HepG2 (cell line): ENCODE results near the gene CDR2L. TPM values are rescaled to one million over a fixed set of nuclear protein-coding genes. Genes with fewer than 3 reads are reported as not detected.
A peak's percentile ranks its signal among the peaks of the same experiment; 100 is the strongest.

Experiments
- BCL3 ChIP-seq: sonication (generic); formaldehyde crosslinking; IDR thresholded peaks from 2 replicates; pipeline ENCODE4 v1.5.1; 2020; ENCODE audit warnings: mild to moderate bottlenecking, missing genetic modification reagents, moderate library complexity
- CREBL2 ChIP-seq: sonication (generic); formaldehyde crosslinking; IDR thresholded peaks from 2 replicates; pipeline ENCODE4 v1.8.1; 2023; ENCODE audit warnings: missing genetic modification reagents, mild to moderate bottlenecking, borderline replicate concordance
- GATA4 ChIP-seq: sonication (generic); IDR thresholded peaks from 2 replicates; pipeline ENCODE4 v1.6.1; 2016; ENCODE audit warnings: antibody characterized with exemption, low read depth, borderline replicate concordance
- HINFP ChIP-seq: sonication (generic); formaldehyde crosslinking; IDR thresholded peaks from 2 replicates; pipeline ENCODE4 v1.4.0; 2020; ENCODE audit warnings: low read depth, mild to moderate bottlenecking, missing genetic modification reagents
- KMT2A ChIP-seq: sonication (generic); formaldehyde crosslinking; IDR thresholded peaks from 2 replicates; pipeline ENCODE4 v1.4.0; 2020; ENCODE audit warnings: missing genetic modification reagents
- NR2F6 ChIP-seq, 2 experiments: IDR thresholded peaks; 2 replicates each; pipeline ENCODE4 v1.6.1; 2016; ENCODE audit warnings: antibody characterized with exemption in 1 of 2, mild to moderate bottlenecking in 1 of 2
- PRDM10 ChIP-seq: sonication (generic); formaldehyde crosslinking; IDR thresholded peaks from 2 replicates; pipeline ENCODE4 v1.4.0; 2020; ENCODE audit warnings: low read depth, missing genetic modification reagents
- RFX1 ChIP-seq: fragments of 450-650 bp; IDR thresholded peaks from 2 replicates; pipeline ENCODE4 v1.6.1; 2017
- SIX1 ChIP-seq: sonication (generic); formaldehyde crosslinking; IDR thresholded peaks from 2 replicates; pipeline ENCODE4 v1.4.0; 2020; ENCODE audit warnings: missing genetic modification reagents, borderline replicate concordance
- SIX4 ChIP-seq: sonication (generic); formaldehyde crosslinking; IDR thresholded peaks from 2 replicates; pipeline ENCODE4 v1.4.0; 2020; ENCODE audit warnings: missing genetic modification reagents
- SMARCC2 ChIP-seq: fragments of 450-650 bp; IDR thresholded peaks from 2 replicates; pipeline ENCODE4 v1.6.1; 2017; ENCODE audit warnings: antibody characterized with exemption, mild to moderate bottlenecking
- THYN1 ChIP-seq: sonication (generic); formaldehyde crosslinking; IDR thresholded peaks from 2 replicates; pipeline ENCODE4 v1.8.1; 2023; ENCODE audit warnings: low read depth, mild to moderate bottlenecking, moderate library complexity, missing genetic modification reagents, borderline replicate concordance
- ZFP1 ChIP-seq: IDR thresholded peaks from 2 replicates; pipeline ENCODE4 v1.6.1; 2016
- ZGPAT ChIP-seq: IDR thresholded peaks from 2 replicates; pipeline ENCODE4 v1.6.1; 2016; ENCODE audit warnings: mild to moderate bottlenecking
- ZNF605 ChIP-seq: sonication (generic); formaldehyde crosslinking; IDR thresholded peaks from 2 replicates; pipeline ENCODE4 v1.8.0; 2022; ENCODE audit warnings: mild to moderate bottlenecking, missing genetic modification reagents
- ZNF674 ChIP-seq: sonication (generic); formaldehyde crosslinking; IDR thresholded peaks from 2 replicates; pipeline ENCODE4 v1.5.0; 2020; ENCODE audit warnings: low read depth, mild to moderate bottlenecking, missing genetic modification reagents
- ZNF776 ChIP-seq: sonication (generic); formaldehyde crosslinking; IDR thresholded peaks from 2 replicates; pipeline ENCODE4 v1.4.0; 2020; ENCODE audit warnings: mild to moderate bottlenecking, missing genetic modification reagents
- ZNF788 ChIP-seq: sonication (generic); formaldehyde crosslinking; IDR thresholded peaks from 2 replicates; pipeline ENCODE4 v1.5.0; 2020; ENCODE audit warnings: mild to moderate bottlenecking, missing genetic modification reagents, borderline replicate concordance
- ZUFSP ChIP-seq: sonication (generic); formaldehyde crosslinking; IDR thresholded peaks from 2 replicates; pipeline ENCODE4 v1.9.0; 2021; ENCODE audit warnings: missing genetic modification reagents, mild to moderate bottlenecking, borderline replicate concordance
- polyA plus RNA-seq, 8 experiments: library from polyadenylated mRNA; depleted of rRNA in 3 of 8; stranded (reverse) in 7 of 8; unstranded in 1 of 8; fragments of >200 nt; fragmentation: Illumina TruSeq in 4 of 8; extraction: Trizol in 4 of 8; gene quantifications; 2 replicates each; pipeline versions ENCODE4 v1.2.1 to v1.2.3, GENCODE V29; 2011 to 2016; ENCODE audit warnings: low read depth in 4 of 8, missing spikeins in 1 of 8, mixed read lengths in 1 of 8; ENCODE audit not compliant: insufficient read depth in 1 of 8
- total RNA-seq, 5 experiments: library from RNA; depleted of rRNA; stranded (reverse); fragments of >200 nt; fragmentation: Illumina TruSeq; extraction: Trizol; gene quantifications; 2 replicates each; pipeline ENCODE4 v1.2.3, GENCODE V29; 2016; ENCODE audit warnings: low read depth in 1 of 5

The CDR2L gene
- total and polyA plus RNA-seq, 2 of the 13 experiments (the other 11 are each of a cell fraction or from before 2014, with no cell fraction given), result 1.9 to 2.1 TPM

GRCh38 chr17:74960570-74961342 lies 26.7 kb upstream of the CDR2L start (continued):
- TF ChIP-seq HINFP (CRISPR knock-in tag), result peak; percentile 69; the same call in 1 of the 2 replicates
- peak; percentile 38; the same call in 1 of the 2 replicates for TF ChIP-seq PRDM10 (CRISPR knock-in tag)
- no peak for TF ChIP-seq SMARCC2
- TF ChIP-seq ZNF605 (CRISPR knock-in tag), result peak; percentile 69
- no peak for TF ChIP-seq SIX4
- TF ChIP-seq THYN1 (CRISPR knock-in tag), result no peak
- TF ChIP-seq GATA4, result no peak
- TF ChIP-seq ZNF788 (CRISPR knock-in tag), result no peak; the same call in 1 of the 2 replicates
- no peak for TF ChIP-seq BCL3 (CRISPR knock-in tag)
- 0 out of 2 replicates have a peak, but pooled peaks have one; percentile 40 for TF ChIP-seq KMT2A (CRISPR knock-in tag)
- peak; percentile 98 for TF ChIP-seq ZFP1
- TF ChIP-seq ZNF674 (CRISPR knock-in tag), result no peak
- TF ChIP-seq ZNF776 (CRISPR knock-in tag), result peak; percentile 69
- TF ChIP-seq ZGPAT, result 0 out of 2 replicates have a peak, but pooled peaks have one; percentile 5
- TF ChIP-seq ZUFSP (CRISPR knock-in tag), result no peak
- 0 out of 2 replicates have a peak, but pooled peaks have one; percentile 34 for TF ChIP-seq SIX1 (CRISPR knock-in tag)
- TF ChIP-seq CREBL2, result peak; percentile 92; the same call in 1 of the 2 replicates
- TF ChIP-seq RFX1, result no peak
- TF ChIP-seq NR2F6 (IDR thresholded peaks at IDR 0.05), result peak; percentile 23; the same call in 1 of the 2 replicates
- TF ChIP-seq NR2F6 (CRISPR knock-in tag; IDR thresholded peaks at IDR 0.05), result peak; percentile 43; the same call in 1 of the 2 replicates
